Activated B cell treated with CpG ODN at 0.5 μM for 24 hours (primary cell): ENCODE data around the gene PLXNA4. TPM values are rescaled to one million over a fixed set of nuclear protein-coding genes. Genes with fewer than 3 reads are reported as not detected.

ENCODE experiments used
- ATAC-seq: fragments of 200-7000 bp; cut with Tn5 transposase; one replicate; pipeline ENCODE4 v1.10.0; 2021; ENCODE audit warnings: low read depth, mild to moderate bottlenecking, moderate library complexity
- CTCF ChIA-PET: fragments of 350-600 bp; sonication (Branson Sonifier 250); formaldehyde crosslinking; loops from one replicate; lab custom pipeline; 2021; ENCODE audit warnings: antibody characterized with exemption; lab: Charles Lee
- POLR2A ChIA-PET: fragments of 350-600 bp; sonication (Branson Sonifier 250); formaldehyde crosslinking; loops from one replicate; lab custom pipeline; 2021; ENCODE audit warnings: antibody characterized with exemption; lab: Charles Lee
- DNase-seq: peaks from one replicate; pipeline ENCODE4 v3.0.0; 2022
- H3K27ac Mint-ChIP-seq: one replicate; pipeline ENCODE4 v1.8.0; 2020; ENCODE audit warnings: mixed read lengths
- H3K27me3 Mint-ChIP-seq: one replicate; pipeline ENCODE4 v1.8.0; 2021; ENCODE audit warnings: mixed read lengths
- H3K36me3 Mint-ChIP-seq: one replicate; pipeline ENCODE4 v1.8.0; 2021; ENCODE audit warnings: low read depth, mixed read lengths
- H3K4me1 Mint-ChIP-seq: one replicate; pipeline ENCODE4 v1.8.0; 2021; ENCODE audit warnings: mixed read lengths
- H3K4me3 Mint-ChIP-seq: one replicate; pipeline ENCODE4 v1.8.0; 2020; ENCODE audit warnings: mild to moderate bottlenecking, mixed read lengths
- H3K9me3 Mint-ChIP-seq: one replicate; pipeline ENCODE4 v1.8.0; 2020; ENCODE audit warnings: mixed read lengths
- CTCF ChIP-seq: fragments of 200-600 bp; IDR thresholded peaks from one replicate; pipeline ENCODE4 v1.8.0; 2022; ENCODE audit warnings: antibody characterized with exemption, mild to moderate bottlenecking
- intact Hi-C: fragments of 100-400 bp; cut with micrococcal nuclease; formaldehyde crosslinking; loops from one replicate; pipeline ENCODE4 v1.15.1; 2024
- total RNA-seq: library from RNA; stranded (reverse); gene quantifications from 2 replicates; pipeline ENCODE4 v1.2.3, GENCODE V29; 2022

PLXNA4 gene
- total RNA-seq, 1 donor from 2014 or later: not detected

GRCh38 chr7:132095111-132095765 lies 481.0 kb downstream of the PLXNA4 start:
- H3K27ac Mint-ChIP-seq: no peak overlapping the region
- H3K4me1 Mint-ChIP-seq: no peaks in the 10 kb centered on the region
- intact Hi-C loops: no loop called here

GRCh38 chr7:132092106-132092505 lies 484.2 kb downstream of the PLXNA4 start:
- intact Hi-C loops: no loop called here
- no peak overlapping the region for H3K4me3 Mint-ChIP-seq

More at GRCh38 chr7:132095111-132095765, 481.0 kb downstream of the PLXNA4 start:
- ChIA-PET CTCF (no interaction called here), POLR2A (no interaction called here)
- ATAC-seq (no peak), DNase-seq (no peak)
- peaks cover 2% of the 10 kb centered on the region for H3K27me3 Mint-ChIP-seq
- TF ChIP-seq CTCF: no peak
- H3K9me3 Mint-ChIP-seq: no peaks in the 10 kb centered on the region
- H3K4me3 Mint-ChIP-seq: no peak overlapping the region
- H3K36me3 Mint-ChIP-seq: no peaks in the 10 kb centered on the region

GRCh38 chr7:132091706-132092105 lies 484.6 kb downstream of the PLXNA4 start:
- H3K4me3 Mint-ChIP-seq: no peak overlapping the region
- peaks cover 2% of the 10 kb centered on the region for H3K27me3 Mint-ChIP-seq
- ChIA-PET CTCF (no interaction called here), POLR2A (no interaction called here)
- no peak overlapping the region for H3K27ac Mint-ChIP-seq
- ATAC-seq (no peak), DNase-seq (no peak)
- no peak for TF ChIP-seq CTCF
- no peaks in the 10 kb centered on the region for H3K9me3 Mint-ChIP-seq
- H3K4me1 Mint-ChIP-seq: no peaks in the 10 kb centered on the region
- intact Hi-C loops: no loop called here
- no peaks in the 10 kb centered on the region for H3K36me3 Mint-ChIP-seq

More at GRCh38 chr7:132092106-132092505, 484.2 kb downstream of the PLXNA4 start:
- TF ChIP-seq CTCF: no peak
- Mint-ChIP-seq H3K27ac (no peak overlapping the region), H3K36me3 (no peaks in the 10 kb centered on the region), H3K4me1 (no peaks in the 10 kb centered on the region), H3K9me3 (no peaks in the 10 kb centered on the region), H3K27me3 (peaks cover 2% of the 10 kb centered on the region)
- no peak for DNase-seq
- POLR2A ChIA-PET: no interaction called here
- ATAC-seq: no peak
- CTCF ChIA-PET: no interaction called here

- H3K4me3 Mint-ChIP-seq: no peak overlapping the region
- no peak for ATAC-seq
- H3K27me3 Mint-ChIP-seq: peaks cover 2% of the 10 kb centered on the region
- POLR2A ChIA-PET: no interaction called here
- no peak overlapping the region for H3K27ac Mint-ChIP-seq
- H3K36me3 Mint-ChIP-seq: no peaks in the 10 kb centered on the region
- intact Hi-C loops: no loop called here
- DNase-seq: no peak
- TF ChIP-seq CTCF: no peak
- no peaks in the 10 kb centered on the region for H3K4me1 Mint-ChIP-seq
- CTCF ChIA-PET: no interaction called here
- H3K9me3 Mint-ChIP-seq: no peaks in the 10 kb centered on the region
Measured at GRCh38 chr7:132090444-132090843, 485.8 kb downstream of the PLXNA4 start.

- no peak for TF ChIP-seq CTCF
- DNase-seq: no peak
- no peaks in the 10 kb centered on the region for H3K4me1 Mint-ChIP-seq
- H3K4me3 Mint-ChIP-seq: no peak overlapping the region
- ChIA-PET POLR2A (no interaction called here), CTCF (no interaction called here)
- H3K36me3 Mint-ChIP-seq: no peaks in the 10 kb centered on the region
- no peak overlapping the region for H3K27ac Mint-ChIP-seq
- H3K27me3 Mint-ChIP-seq: no peaks in the 10 kb centered on the region
- intact Hi-C loops: no loop called here
- no peaks in the 10 kb centered on the region for H3K9me3 Mint-ChIP-seq
- ATAC-seq: no peak
Measured at GRCh38 chr7:132089356-132089755, 486.9 kb downstream of the PLXNA4 start.
